HG02884 (cell line): ENCODE measurements around the gene CELF1.
"Not testable (repeated sequence)": the region's sequence is repeated elsewhere in the genome, so short reads cannot be mapped to it uniquely, and the experiment has no call there.

Experiments used
- ATAC-seq: cut with Tn5 transposase; IDR thresholded peaks from one replicate; pipeline ENCODE4 v1.9.1; 2021; ENCODE audit warnings: mild to moderate bottlenecking, moderate library complexity; ENCODE audit not compliant: unreplicated experiment

Gene CELF1

DNA sequence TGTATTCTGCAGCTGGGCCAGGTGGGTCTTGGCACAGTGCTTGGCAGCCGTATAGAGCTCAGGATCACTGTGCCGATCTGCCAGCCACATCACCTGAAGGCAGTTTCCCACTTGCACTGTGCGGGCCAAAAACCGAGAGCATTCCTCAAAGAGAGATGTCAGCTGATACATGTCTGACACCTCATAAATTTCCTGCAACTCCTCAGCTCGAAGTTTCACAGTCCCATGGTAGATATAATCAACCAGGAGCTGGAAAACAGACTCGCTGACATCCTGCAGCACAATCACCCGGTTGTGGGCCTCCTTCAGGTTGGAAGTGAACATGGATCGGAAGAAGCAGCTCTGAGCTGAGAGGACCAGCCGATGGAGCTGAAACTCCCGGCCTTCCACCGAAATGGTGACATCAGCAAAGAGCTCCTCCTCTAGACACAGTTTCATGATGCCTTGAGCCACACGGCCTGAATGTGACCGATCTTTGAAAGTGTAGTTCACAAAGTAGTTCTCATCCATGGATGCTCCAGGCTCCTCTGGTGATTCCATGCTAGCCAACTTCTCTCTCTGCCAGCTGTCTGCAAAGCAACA is 24.6 kb upstream of the CELF1 start:
- no peak for ATAC-seq

DNA sequence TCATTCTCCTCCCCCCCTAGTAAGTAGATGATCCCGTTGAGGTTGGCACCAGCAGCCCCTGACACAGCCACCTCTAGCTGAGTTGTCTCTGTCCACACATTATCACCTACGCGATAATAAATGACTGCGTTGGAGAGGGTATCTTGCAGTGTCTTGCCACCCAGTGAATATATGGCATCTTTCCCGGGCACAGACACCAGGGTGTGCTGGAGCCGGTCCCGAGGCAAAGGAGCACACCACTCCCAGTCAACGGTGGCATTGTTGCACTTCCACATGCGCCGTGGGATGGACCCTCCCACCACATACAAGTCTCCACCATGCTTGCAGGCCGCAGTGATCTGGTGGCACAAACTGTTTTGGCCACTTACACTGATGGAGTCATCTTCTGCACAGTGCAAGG is 20.4 kb upstream of the CELF1 start:
- ATAC-seq = no peak

DNA sequence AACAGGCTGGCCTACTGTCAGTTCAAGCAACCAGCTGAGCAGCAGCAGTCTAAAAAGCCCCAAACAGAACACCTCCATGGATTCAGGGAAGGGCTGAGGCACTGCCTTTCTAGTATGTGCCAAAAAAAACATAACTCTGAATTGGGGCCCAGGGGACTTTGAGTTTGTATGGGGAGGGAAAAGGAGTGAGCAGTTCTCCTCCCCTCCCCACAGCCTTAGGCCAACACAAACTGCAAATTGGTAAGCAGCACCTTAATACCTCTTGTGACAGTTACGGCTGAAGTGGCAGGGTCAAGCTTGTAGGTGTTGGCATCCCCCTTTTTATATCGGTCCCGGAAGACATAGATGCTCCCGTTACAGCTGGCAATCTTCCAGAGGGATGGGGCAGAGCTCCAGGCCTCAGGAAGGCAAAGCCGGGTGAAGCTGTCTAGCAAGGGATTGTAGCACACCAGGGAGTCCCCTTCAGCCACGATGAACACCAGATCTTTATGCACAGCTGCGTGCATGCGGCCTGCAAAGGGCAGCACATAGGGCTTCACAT is 19.9 kb upstream of the CELF1 start:
- ATAC-seq = no peak

DNA sequence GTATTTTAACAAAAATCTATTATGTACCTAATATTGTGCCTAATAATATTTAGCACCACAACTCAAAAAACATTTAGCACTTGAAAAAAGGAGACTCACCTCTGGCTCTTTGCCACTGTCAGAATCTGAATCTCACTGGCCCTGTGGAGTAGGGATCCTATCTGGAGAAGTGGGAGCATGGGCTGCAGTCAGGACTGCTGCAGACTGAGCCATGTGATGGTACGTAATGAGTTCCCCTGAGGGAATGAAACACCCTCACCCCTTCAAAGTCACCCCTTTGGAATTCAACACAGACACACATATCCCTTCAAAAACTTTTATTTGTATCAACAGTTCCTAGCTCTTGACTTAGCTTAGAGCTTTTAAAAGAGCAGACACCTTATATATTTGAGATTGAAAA is 19.0 kb upstream of the CELF1 start:
- no peak for ATAC-seq

DNA sequence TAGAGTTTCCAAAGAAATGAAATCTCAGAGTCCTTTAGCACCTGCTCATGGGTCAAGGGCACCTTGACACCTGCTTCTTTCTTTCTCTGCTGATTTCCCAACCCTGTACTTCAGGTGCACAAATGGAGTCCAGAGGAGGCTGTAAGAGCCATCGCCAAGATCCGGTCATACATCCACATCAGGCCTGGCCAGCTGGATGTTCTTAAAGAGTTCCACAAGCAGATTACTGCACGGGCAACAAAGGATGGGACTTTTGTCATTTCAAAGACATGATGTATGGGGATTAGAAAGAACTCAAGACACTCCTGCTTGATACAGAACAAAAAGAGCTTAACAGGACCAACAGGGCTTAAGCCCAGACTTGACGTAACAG is 18.4 kb upstream of the CELF1 start:
- ATAC-seq = no peak

DNA sequence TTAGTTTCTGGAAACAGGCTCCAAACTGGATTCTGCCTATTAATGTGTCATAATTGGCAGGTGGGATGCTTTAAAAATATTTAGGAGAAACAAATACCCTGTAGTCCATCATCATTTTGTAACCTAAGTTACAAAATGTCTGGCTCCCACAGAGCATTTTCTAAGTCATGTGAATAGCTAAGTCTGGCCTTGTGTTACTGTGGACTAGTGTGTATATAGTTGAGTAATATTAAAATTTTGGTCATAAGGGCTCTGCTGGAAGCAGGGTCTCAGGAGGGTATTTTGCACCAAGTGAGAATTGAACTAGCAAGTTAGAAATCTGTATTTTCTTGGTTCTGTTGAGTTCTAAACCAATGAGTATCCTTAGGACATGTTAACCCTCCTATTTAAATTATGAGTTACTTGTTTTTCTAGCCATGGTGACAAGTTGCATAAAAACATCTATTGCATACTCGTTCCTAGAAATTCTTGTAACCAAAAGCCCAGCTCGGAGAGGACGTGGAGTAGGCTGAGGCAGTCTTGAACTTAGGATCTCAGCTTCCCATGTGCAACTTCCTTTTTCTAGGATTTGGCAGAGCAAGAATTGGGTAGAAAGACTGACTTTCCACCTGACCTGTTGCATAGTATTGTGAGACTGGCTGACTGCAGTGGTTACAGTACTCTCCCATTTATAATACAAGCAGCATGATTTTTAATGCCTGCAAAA is 17.9 kb upstream of the CELF1 start:
- no peak for ATAC-seq

DNA sequence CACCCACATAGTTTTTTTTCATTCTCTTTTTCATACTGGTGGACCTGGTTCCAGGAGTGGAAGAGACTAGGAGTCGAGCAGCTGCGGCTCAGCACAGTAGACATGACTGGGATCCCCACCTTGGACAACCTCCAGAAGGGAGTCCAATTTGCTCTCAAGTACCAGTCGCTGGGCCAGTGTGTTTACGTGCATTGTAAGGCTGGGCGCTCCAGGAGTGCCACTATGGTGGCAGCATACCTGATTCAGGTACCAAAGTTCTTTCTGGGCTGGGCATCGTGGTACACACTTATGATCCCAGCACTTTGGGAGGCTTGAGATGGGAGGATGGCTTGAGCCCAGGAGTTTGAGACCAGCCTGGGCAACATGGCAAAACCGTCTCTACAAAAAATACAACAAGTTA is 16.7 kb upstream of the CELF1 start:
- ATAC-seq = no peak

DNA sequence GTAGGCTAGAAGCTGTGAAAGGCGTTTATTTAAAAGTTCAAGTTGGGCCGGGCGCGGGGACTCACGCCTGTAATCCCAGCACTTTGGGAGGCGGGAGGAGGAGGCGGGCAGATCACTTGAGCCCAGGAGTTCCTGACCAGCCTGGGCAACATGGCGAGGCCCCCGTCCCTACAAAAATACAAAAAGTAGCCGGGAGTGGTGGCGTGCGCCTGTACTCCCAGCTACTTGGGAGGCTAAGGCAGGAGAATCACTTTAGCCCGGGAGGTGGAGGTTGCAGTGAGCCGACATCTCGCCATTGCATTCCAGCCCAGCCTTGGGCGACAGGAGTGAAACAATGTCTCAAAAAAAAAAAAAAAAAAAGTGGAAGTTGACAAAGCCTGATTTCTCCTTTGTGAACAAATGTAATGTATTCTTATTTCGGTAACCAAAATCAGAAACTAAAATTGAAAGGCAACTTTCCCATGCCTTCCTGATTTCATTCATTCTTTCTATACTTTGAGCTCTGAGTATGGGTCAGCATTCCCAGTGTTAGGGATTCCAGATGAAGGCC is 13.3 kb upstream of the CELF1 start:
- ATAC-seq = no peak

DNA sequence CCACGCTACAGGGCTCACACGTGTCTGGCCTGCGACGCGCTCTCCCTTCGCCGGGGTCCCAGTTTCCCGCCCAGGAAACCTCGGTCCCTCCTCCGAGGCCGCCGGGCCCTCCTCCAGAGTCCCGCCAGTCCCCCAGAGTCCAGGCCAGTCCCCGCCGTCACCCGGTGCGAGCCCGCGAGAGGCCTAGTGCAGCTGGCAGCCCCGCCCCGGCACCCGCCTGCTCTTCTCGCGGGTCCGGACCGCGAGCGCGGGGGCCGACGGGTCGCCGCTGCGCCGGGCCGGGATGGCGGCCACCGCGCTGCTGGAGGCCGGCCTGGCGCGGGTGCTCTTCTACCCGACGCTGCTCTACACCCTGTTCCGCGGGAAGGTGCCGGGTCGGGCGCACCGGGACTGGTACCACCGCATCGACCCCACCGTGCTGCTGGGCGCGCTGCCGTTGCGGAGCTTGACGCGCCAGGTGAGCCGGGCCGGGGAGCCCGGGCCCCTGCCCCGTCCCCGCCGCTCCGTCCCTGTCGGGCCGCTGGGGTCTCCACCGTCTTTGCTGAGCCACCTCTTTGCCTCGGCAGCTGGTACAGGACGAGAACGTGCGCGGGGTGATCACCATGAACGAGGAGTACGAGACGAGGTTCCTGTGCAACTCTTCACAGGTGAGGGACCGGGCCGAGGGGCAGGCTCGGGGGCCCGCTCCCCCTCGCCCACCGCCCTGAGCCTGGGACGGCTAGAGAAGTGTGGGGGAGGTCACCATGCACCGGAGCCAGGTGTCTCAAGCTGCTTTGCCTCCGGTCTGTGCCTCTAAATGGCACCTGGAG is 12.6 kb upstream of the CELF1 start, which contains the start of gene PTPMT1:
TSS of gene PTPMT1 (plus strand) at position 260 of the 809 bp plus-strand sequence. CDS start at position 284, 24 bp downstream.
- ATAC-seq = peak; percentile 80

DNA sequence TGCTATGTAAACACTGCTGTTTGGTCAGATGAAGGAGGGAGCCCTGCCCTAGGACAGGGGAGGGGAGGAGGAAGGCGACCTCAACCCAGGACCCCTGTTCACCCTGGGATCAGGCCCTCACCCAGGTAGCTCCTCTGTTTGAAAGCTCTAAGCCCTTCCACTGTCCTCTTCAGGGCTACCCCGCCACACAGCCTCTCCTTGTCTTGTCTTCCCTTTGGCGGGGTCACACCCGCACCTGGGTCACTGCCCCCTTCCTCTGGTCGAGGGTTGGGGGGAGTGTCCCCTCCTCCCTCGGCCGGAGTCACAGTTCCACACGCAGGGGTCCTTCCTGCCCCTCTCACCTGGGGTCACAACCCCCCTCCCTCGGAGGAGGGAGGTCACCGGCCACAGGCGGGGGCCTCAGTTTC is 12.0 kb upstream of the CELF1 start:
- ATAC-seq = no peak

DNA sequence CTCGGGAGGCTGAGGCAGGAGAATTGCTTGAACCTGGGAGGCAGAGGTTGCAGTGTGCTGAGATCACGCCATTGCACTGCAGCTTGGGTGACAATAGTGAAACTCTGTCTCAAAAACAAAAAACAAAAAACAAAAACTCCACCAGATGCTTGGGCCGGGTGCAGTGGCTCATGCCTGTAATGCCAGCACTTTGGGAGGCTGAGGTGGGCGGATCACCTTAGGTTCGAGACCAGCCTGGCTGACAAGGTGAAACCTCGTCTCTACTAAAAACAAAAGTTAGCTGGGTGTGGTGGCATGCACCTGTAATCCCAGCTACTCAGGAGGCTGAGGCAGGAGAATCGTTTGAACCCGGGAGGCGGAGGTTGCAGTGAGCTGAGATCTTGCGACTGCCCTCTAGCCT is 11.4 kb upstream of the CELF1 start:
- not testable (repeated sequence) for ATAC-seq

DNA sequence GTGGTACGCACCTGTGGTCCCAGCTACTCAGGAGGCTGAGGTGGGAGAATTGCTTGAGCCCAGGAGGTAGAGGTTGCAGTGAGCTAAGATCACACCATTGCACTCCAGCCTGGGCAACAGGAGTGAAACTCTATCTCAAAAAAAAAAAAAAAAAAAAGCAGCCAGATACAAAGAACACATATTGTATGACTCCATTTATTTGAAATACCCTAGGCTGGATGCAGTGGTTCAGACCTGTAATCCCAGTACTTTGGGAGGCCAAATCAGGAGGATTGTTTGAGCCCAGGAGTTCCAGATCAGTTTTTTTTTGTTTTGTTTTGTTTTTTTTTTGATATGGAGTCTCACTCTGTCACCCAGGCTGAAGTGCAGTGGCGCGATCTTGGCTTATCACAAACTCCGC is 9.5 kb upstream of the CELF1 start:
- not testable (repeated sequence) for ATAC-seq

DNA sequence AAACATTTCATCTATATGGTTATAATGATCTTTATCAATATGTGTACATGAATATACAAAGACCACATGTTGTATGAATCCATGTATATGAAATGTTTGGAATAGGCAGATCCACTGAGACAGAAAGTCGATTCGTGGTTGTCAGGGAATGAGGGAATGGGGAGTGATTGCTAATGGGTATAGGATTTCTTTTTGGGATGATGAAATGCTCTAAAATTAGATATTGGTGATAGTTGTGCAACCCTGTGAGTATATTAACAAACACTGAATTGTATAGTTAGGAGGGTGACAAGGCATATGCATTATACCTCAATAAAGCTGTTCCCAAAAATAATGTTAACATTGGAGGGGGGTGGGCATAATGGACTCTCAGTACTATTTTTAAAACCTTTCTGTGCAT is 7.5 kb upstream of the CELF1 start:
- ATAC-seq = no peak

DNA sequence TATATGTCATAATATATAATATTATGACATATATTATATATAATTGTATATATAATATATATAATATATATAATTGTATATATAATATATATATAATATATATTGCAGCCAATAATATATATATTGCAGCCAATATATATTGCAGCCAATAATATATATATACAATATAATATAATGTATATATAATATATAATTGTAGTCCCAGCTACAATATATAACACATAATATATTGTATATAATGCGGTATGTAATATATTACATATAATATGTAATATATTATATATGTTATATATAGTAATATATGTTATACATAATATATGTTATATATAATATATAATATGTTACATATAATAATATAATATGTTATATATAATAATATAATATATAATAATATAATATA is 5.8 kb upstream of the CELF1 start:
- ATAC-seq = no peak

DNA sequence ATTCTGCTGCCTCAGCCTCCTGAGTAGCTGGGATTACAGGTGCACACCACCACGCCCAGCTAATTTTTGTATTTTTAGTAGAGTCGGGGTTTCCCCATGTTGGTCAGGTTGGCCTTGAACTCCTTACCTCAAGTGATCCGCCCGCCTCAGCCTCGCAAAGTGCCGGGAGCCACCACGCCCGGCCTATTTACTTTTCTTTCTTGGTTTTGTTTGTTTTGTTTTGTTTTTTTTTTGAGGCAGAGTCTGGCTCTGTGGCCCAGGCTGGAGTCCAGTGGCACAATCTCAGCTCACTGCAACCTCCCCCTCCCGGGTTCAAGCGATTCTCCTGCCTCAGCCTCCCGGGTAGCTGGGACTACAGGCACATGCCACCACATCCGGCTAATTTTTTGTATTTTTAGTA is 4.1 kb upstream of the CELF1 start:
- not testable (repeated sequence) for ATAC-seq

DNA sequence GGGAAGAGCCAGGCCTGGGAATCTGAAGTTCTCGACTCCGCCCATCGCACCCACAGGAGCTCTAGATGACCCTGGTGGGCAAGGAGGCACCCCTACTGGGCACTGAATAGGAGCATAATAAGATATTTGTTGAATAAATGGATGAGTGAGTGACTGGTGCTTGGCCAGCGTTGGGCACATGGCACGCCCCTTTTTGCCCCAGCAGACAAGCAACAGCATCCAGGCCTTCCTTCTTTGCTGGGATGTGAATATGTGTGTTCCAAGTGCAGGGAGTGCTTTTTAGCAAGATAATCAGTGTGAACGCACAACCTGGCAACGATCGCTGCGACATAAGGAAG is 443 bp upstream of the CELF1 start:
- peak; percentile 4 for ATAC-seq

DNA sequence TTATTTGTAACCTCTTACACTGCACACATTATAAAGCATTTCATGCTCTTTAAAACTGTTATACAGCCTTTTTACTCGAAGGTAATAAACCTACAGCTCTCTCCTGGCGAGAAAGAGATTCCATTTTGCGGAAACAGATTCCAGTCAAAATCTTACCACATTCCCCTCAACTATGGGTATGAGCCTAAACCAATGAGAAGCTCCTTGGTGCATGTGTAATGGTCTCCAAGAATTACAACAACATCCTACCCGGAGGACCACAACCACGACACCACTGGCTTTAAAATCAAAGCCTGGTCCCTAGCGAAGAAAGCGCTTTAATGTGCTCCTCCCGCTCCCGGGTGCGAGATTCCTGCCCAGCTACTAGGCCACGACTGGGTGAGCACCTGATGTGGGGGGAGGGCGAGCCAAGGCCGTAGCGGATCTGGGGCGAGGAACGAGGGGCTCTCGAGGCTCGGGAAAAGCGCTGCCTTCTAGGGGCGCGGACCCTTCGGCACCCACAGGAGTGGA is 821 bp downstream of the CELF1 start:
- peak; percentile 4 for ATAC-seq

DNA sequence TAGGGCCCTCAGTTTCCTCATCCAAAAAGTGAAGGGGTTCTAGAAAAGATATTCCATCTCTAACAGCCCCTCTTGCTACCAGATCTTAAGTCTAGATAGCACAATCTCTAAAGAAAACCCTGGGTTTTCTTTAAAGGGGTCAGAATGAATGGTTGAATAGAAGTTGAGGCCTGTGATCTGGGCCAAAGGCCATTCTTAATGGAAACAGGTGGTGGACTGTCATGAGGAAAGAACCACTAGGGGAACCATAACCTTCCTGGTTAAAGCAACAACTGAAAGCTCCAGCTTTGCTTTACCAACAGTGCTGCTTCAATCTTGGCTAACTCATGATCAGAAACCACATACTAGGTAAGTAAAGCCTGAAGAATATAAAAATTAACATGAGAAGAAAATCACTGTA is 1.8 kb downstream of the CELF1 start:
- ATAC-seq = no peak

DNA sequence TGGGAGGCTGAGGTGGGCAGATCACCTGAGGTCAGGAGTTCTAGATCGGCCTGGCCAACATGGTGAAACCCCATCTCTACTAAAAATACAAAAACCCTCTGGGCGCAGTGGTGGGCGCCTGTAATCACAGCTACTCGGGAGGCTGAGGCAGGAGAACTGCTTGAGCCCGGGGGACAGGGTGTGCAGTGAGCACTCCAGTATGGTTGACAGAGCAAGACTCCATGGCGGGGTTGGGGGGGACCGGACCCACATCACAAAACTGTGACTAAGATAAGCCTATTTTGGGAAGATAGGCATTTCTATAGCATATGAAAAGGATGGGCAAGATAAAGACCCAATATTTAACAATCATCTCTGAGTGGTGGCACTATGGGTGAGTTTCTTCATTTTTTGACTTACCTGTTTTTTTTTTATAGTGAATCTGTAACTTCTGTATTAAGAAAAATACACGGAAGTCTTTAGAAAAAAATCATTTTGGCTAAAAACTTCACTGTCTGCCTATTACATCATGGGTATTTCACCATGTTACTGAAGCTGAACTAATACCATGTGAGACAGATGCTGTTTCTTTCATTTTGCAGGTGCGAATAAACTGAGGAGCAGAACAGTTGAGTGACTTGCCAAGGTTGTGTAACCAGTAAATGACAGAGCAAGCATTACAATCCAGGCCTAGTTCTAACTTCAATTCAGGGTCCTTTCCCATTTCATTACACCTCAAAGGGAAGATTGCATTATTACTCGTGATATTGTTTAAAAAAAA is 2.5 kb downstream of the CELF1 start:
- ATAC-seq = no peak

DNA sequence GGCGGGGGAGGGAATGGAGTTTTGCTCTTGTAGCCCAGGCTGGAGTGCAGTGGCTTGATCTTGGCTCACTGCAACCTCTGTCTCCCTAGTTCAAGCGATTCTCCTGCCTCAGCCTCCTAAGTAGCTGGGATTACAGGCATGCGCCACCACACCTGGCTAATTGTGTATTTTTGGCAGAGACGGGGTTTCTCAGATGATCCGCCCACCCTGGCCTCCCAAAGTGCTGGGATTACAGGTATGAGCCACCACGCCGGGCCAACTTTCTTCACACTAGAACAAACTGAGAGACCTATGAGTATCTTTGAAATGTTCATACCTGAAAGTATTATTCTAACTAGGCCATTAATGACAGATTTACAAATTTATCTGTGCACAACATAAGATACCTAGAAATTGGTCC is 6.7 kb downstream of the CELF1 start:
- not testable (repeated sequence) for ATAC-seq

DNA sequence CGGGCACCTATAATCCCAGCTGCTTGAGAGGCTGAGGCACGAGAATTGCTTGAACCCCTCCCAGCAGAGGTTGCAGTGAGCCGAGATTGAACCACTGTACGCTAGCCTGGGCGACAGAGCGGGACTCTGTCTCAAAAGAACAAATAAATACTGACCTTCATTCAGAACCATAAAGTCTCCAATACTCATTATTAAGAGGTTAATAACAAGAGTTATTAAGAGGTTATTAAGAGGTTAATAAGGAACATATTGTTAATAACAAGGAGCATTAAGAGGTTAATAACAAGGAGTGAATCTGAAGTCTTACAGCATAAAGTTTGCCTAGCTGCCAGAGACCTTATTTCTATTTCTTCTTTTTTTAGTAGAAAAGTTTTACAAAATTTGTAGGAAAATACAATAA is 7.6 kb downstream of the CELF1 start:
- ATAC-seq = no peak
